Measurements from ENCODE around the gene MAP4K2.

The MAP4K2 gene

DNA sequence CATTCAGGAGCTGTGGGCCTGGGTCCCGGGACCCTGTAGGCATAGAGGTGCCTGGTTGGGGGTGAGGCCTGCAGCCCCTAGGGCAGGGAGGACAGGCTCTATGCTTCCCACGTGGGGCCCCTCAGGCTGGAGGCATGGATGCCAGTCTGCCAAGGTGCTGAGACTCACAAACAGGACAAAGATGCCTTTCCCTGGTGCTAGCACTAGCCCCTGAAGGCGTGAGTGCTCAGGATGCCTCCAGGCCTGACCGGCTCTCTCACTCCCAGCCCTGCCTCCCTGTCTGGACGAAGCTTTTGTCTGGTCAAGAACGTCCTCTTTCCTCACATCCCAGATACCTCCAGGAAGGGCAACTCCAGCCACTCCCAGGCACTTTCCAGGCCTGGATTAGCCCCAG is 39.3 kb upstream of the MAP4K2 start:
- DNase-seq (ENCODE audit: low read depth in 2 of 2): no peak
- TF ChIP-seq, protein P1, sequence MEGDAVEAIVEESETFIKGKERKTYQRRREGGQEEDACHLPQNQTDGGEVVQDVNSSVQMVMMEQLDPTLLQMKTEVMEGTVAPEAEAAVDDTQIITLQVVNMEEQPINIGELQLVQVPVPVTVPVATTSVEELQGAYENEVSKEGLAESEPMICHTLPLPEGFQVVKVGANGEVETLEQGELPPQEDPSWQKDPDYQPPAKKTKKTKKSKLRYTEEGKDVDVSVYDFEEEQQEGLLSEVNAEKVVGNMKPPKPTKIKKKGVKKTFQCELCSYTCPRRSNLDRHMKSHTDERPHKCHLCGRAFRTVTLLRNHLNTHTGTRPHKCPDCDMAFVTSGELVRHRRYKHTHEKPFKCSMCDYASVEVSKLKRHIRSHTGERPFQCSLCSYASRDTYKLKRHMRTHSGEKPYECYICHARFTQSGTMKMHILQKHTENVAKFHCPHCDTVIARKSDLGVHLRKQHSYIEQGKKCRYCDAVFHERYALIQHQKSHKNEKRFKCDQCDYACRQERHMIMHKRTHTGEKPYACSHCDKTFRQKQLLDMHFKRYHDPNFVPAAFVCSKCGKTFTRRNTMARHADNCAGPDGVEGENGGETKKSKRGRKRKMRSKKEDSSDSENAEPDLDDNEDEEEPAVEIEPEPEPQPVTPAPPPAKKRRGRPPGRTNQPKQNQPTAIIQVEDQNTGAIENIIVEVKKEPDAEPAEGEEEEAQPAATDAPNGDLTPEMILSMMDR (IDR thresholded peaks at IDR 0.05; ENCODE audit: low read depth, low read length): no peak
- no peak overlapping the region for H3K4me3 ChIP-seq (replicated peaks in 1 of 2; ENCODE audit: low read depth in 2 of 2, low read length in 2 of 2)

DNA sequence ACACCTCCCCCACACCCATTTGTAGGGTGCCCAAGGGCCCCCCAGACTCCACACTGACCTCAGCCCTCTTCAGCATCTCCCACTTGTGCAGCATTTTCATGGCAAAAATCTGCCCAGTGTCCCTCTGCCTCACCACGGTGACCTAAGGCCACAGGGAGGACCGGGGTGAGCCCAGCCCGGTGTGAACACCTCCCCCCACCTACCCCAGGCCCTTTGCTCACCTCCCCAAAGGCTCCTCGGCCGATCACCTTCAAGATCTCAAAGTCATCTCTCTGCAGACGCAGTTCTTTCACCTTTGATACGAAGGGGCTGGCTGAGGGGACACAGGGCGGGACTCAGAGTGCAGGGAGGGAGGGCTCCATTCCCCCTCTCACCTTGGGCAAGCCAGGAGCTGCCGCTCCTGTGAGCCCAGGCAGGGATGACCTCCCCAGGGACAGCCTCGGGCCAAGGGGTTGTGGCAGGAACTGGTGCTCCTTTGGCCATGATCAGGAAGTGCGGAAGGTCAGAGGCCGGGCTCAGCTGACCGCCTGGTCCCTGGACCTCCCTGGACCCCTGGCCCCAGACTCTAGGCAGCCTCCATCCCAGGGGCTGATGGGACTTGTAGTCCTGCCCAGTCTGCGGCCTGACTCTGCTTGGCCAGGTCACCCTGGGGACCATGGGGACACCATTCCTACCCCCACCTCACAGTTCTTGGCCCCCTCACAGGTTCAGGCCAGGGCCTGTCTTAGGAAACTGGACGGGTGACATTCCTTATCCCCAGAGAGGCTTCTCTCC is 38.8 kb upstream of the MAP4K2 start:
- TF ChIP-seq, protein P1 (IDR thresholded peaks at IDR 0.05; ENCODE audit: low read depth, low read length): no peak
- H3K4me3 ChIP-seq (replicated peaks in 1 of 2; ENCODE audit: low read depth in 2 of 2, low read length in 2 of 2): no peak overlapping the region
- DNase-seq (ENCODE audit: low read depth in 2 of 2): no peak

DNA sequence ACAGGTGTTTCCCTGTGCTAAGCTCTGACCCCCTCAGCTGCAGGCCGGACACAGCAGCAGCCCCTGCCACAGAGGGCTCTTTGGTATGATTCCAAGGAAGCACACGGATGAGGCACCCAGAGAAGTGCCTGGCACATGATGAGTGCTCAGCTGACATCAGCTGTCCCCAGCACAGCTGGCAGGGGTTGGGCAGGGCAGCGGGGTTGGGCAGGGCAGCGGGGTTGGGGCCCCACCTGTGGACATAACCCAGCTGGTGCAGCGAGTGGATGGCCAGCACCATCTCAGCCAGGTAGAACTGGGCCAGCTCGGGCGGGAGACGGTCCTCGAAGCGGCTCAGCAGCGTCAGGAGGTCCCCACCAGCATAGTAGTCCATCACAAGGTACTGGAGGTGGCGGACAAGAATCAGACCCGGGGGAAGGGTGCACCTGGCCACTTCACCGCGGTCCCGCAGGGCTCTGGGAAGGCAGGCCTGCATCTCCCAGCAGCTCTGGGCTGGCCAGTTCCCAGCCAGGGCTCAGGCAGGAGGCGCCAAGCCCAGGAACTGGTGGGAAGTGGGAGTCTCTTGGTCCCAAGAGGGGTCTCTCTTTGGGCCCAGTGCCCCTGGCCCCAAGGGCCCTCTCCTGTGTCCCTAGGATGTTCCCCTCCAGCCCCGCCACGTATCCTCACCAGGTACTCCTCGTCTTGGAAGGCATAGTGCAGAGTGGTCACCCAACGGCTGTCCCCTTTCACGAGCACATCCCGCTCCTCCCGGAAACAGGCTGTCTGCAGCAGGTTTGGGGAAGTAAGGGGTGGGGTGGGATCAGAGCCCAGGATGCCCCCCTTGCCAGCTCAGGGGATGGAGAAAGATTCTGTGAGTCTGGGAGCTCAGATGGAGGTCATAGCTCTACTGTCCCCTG is 37.1 kb upstream of the MAP4K2 start:
- DNase-seq (ENCODE audit: low read depth in 2 of 2): no peak
- TF ChIP-seq, protein P1 (IDR thresholded peaks at IDR 0.05; ENCODE audit: low read depth, low read length): no peak
- no peak overlapping the region for H3K4me3 ChIP-seq (replicated peaks in 1 of 2; ENCODE audit: low read depth in 2 of 2, low read length in 2 of 2)

DNA sequence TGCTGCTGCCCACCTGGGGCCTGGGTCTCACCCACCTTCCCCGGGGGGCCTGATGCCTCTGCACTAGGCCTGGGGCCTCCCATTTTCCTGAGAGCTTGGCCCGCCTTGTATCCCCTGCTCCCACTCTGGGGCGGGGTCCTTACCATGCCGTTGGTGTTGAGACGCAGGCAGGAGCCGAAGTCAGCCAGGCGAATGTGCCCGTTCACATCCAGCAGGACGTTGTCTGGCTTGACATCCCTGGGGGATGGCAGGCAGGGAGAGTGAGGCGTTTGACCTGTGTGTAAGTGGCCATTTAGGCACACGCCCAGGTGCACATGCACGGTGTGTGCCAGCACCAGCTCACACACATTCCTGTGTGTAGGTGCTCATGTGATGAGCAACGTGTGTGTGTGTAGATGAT is 36.3 kb upstream of the MAP4K2 start:
- TF ChIP-seq, protein P1 (IDR thresholded peaks at IDR 0.05; ENCODE audit: low read depth, low read length): no peak
- no peak for DNase-seq (ENCODE audit: low read depth in 2 of 2)
- H3K4me3 ChIP-seq (replicated peaks in 1 of 2; ENCODE audit: low read depth in 2 of 2, low read length in 2 of 2): no peak overlapping the region

DNA sequence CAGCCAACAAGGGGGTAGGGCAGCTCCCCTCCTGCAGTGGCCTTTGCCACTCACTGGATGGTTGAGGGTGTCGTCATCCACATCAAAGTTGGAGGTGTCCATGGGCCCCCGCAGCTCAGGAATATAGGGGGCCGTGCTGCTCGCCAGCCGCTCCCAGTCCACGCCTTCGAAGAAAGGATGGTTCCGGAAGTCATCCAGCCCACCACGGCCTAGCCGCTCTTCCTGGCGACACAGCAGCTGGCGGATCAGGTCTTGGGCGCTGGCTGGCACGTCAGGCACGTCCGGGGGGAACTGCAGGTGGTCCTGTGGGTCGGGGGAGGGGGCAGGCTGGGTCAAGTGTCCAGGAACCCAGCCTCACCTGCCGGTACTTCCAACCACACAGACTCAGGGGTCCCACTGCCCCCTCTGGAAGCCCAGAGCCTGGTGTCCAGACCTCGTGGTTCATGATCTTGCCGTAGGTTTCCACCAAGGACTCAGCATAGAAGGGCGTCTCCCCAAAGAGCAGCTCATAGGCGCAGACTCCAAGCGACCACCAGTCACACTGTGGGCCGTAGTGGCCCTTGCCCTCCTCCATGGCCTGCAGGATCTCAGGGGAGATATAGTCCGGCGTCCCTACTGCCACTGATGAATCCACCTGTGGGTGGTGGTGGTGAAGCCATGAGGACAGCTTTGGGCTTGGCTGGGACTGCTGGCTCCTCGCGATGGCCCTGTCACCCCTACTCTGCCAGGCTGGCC is 35.8 kb upstream of the MAP4K2 start:
- TF ChIP-seq, protein P1 (IDR thresholded peaks at IDR 0.05; ENCODE audit: low read depth, low read length): no peak
- DNase-seq (ENCODE audit: low read depth in 2 of 2): no peak
- H3K4me3 ChIP-seq (replicated peaks in 1 of 2; ENCODE audit: low read depth in 2 of 2, low read length in 2 of 2): no peak overlapping the region

DNA sequence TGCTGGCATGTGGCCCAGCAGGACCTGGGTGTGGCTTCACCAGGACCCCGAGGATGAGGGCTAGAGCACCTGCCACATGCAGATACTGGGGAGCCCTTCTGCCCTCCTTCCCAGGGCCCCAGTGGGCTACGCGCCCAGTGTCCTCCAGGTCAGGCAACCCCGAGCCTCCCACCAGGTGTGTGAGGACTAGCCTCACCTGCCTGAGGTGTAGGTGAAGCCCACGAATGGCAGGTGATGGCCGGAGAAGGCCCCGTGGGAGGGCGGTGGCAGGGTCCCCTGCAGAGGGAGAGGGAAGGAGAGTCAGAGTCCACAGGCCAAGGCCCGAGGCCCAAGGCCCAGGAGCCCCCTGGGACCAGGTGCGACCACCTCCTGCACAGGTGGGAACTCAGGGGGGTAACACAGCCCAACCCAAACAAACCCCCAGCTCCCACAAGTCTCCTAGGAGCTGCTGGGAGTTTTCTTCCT is 34.9 kb upstream of the MAP4K2 start:
- TF ChIP-seq, protein P1 (IDR thresholded peaks at IDR 0.05; ENCODE audit: low read depth, low read length): no peak
- no peak for DNase-seq (ENCODE audit: low read depth in 2 of 2)
- no peak overlapping the region for H3K4me3 ChIP-seq (replicated peaks in 1 of 2; ENCODE audit: low read depth in 2 of 2, low read length in 2 of 2)

Data from cardiac fibroblast (primary cell).